ENCODE results near the gene PLXNA1. TPM values are rescaled to one million over a fixed set of nuclear protein-coding genes. Genes with fewer than 3 reads are reported as not detected.

The PLXNA1 gene
- total and polyA plus RNA-seq, 2 of the 8 experiments (the other 6 are each of a cell fraction or from before 2014, with no cell fraction given): 47.5 to 54.9 TPM

DNA sequence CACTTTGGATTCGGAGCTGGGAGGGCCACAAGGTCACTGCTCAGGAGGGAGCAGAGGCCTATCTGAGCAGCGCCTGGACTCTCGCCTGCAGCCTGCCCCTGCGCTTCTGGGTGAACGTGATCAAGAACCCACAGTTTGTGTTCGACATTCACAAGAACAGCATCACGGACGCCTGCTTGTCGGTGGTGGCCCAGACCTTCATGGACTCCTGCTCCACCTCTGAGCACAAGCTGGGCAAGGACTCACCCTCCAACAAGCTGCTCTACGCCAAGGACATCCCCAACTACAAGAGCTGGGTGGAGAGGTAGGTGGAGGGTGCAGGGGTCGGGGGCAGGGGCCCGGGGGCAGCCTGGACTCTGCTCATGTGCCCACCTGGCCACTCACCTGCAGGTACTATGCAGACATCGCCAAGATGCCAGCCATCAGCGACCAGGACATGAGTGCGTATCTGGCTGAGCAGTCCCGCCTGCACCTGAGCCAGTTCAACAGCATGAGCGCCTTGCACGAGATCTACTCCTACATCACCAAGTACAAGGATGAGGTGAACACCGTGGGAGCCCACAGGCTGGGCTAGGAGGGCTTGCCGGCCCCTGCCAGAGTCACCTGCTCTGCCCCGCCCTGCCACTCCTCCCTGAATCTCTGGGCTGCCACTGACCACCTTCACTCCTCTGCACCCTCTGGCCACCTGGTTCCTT, 49.5 kb downstream of the PLXNA1 start:
- POLR2A ChIA-PET (ENCODE audit: partially characterized antibody): no interaction called here
- 87% methylated on average over 21 of the region's 21 CpGs; no CpG with 5 or more reads in 1 of the 2 experiments for WGBS, 2 experiments (ENCODE audit: extremely low coverage in 1 of 2, insufficient coverage in 1 of 2, insufficient read length in 1 of 2, insufficient replicate concordance in 2 of 2, low coverage in 1 of 2, low lambda C conversion rate in 2 of 2, missing lambda C conversion rate in 1 of 2)
- TF ChIP-seq NRF1 (IDR thresholded peaks at IDR 0.05; ENCODE audit: low read depth, low read length) (no peak), RBBP5 (IDR thresholded peaks at IDR 0.05; ENCODE audit: borderline replicate concordance, low read depth, low read length) (no peak), SP1 (IDR thresholded peaks at IDR 0.05; ENCODE audit: low read depth, low read length) (no peak), POLR2A (IDR thresholded peaks at IDR 0.05; ENCODE audit: control extremely low read depth in 1 of 2, low read depth in 2 of 2, low read length in 2 of 2) (no peak), GTF2F1 (IDR thresholded peaks at IDR 0.05; ENCODE audit: borderline replicate concordance, low read depth, low read length) (no peak)

More for the DNA sequence above, 49.5 kb downstream of the PLXNA1 start:
- H3K4ac ChIP-seq (replicated peaks; ENCODE audit: insufficient read length, low read depth, low read length): no peak overlapping the region
- H4K91ac ChIP-seq (replicated peaks; ENCODE audit: insufficient read length, low read length): no peak overlapping the region
- H3K18ac ChIP-seq (ENCODE audit: extremely low read depth, low read length): no peak overlapping the region
- peaks cover 0 to 16% of the 10 kb centered on the region in 2 experiments for H4K20me1 ChIP-seq (replicated peaks in 1 of 2; ENCODE audit: control insufficient read depth in 1 of 2, insufficient read depth in 2 of 2, low read length in 2 of 2)
- no peaks in the 10 kb centered on the region for H3K9me3 ChIP-seq (ENCODE audit: insufficient read depth in 2 of 2, low read depth in 1 of 2, low read length in 1 of 2)
- H3K79me2 ChIP-seq (ENCODE audit: control insufficient read depth in 1 of 2, insufficient read depth in 2 of 2, low read length in 2 of 2): no peaks in the 10 kb centered on the region
- no peak overlapping the region for H2BK120ac ChIP-seq (replicated peaks; ENCODE audit: low read depth, low read length)
- H4K5ac ChIP-seq (ENCODE audit: insufficient read length, low read depth, low read length): no peak overlapping the region
- H3K4me2 ChIP-seq (ENCODE audit: insufficient read depth in 1 of 2, low read depth in 2 of 2, low read length in 2 of 2): no peak overlapping the region
- no peak for FAIRE-seq
- H2BK15ac ChIP-seq (ENCODE audit: low read length): no peak overlapping the region
- no peaks in the 10 kb centered on the region for H3K27me3 ChIP-seq (replicated peaks in 1 of 4; ENCODE audit: control insufficient read depth in 3 of 4, extremely low read depth in 1 of 4, insufficient read depth in 3 of 4, low read length in 3 of 4)
- no peaks in the 10 kb centered on the region for H3K4me1 ChIP-seq (replicated peaks in 1 of 4; ENCODE audit: control insufficient read depth in 3 of 4, insufficient read depth in 4 of 4, low read length in 3 of 4)
- H3K14ac ChIP-seq (ENCODE audit: insufficient read length): no peak overlapping the region
- peaks cover 6 to 38% (median 22%) of the 10 kb centered on the region in 4 experiments for H3K36me3 ChIP-seq (ENCODE audit: control insufficient read depth in 2 of 4, insufficient read depth in 4 of 4, low read length in 3 of 4)
- no peak overlapping the region for H3K23ac ChIP-seq (ENCODE audit: insufficient read length)
- H2BK5ac ChIP-seq (ENCODE audit: low read depth, low read length): no peak overlapping the region
- H3K79me1 ChIP-seq (ENCODE audit: low read depth, low read length): no peaks in the 10 kb centered on the region
- no peak overlapping the region for H3K4me3 ChIP-seq (ENCODE audit: extremely low read depth in 1 of 4, insufficient read depth in 2 of 4, low read depth in 3 of 4, low read length in 4 of 4)
- no peak overlapping the region for H3K27ac ChIP-seq (ENCODE audit: low read depth, low read length)
- no peak overlapping the region for H3K9ac ChIP-seq (replicated peaks in 1 of 4; ENCODE audit: extremely low read depth in 1 of 4, low read depth in 3 of 4, low read length in 3 of 4)
- H2AK5ac ChIP-seq (ENCODE audit: low read depth, low read length): no peak overlapping the region
- H2AFZ ChIP-seq (ENCODE audit: low read length): no peak overlapping the region
- CTCF ChIA-PET (ENCODE audit: partially characterized antibody): interaction anchor here (1.1 kb wide), 1 partner anchor 354 kb away, joined by 5 read pairs; no protein-coding TSS in a partner anchor
- H3K56ac ChIP-seq (replicated peaks; ENCODE audit: insufficient read length, low read depth, low read length): no peak overlapping the region
- no peak overlapping the region for H4K8ac ChIP-seq (ENCODE audit: extremely low read depth, insufficient read depth, low read length)
- no peak for DNase-seq (ENCODE audit: low read depth in 1 of 2, low spot score in 2 of 2)
- H2BK20ac ChIP-seq (ENCODE audit: low read length): no peak overlapping the region
- H2BK12ac ChIP-seq (ENCODE audit: low read depth, low read length): no peak overlapping the region
- H3K23me2 ChIP-seq (ENCODE audit: low read depth, low read length): no peaks in the 10 kb centered on the region

Measured in H1 (cell line).